Skeletal muscle tissue (tissue), 4 donors: Measurements from ENCODE around the gene GAGE10. TPM values are rescaled to one million over a fixed set of nuclear protein-coding genes. Genes with fewer than 3 reads are reported as not detected.
"Not testable (repeated sequence)": the region's sequence is repeated elsewhere in the genome, so short reads cannot be mapped to it uniquely, and the experiment has no call there.

ENCODE experiments used
- H3K27ac ChIP-seq: one replicate; pipeline ENCODE4 v1.7.0; 2013; ENCODE audit warnings: mild to moderate bottlenecking, low read depth, low read length, inconsistent platforms
- H3K27me3 ChIP-seq, 3 donors: one replicate each; pipeline ENCODE4 v1.7.0; 2013; ENCODE audit warnings: low read length in 3 of 3; ENCODE audit not compliant: control insufficient read depth in 3 of 3, insufficient read depth in 3 of 3
- H3K36me3 ChIP-seq, 3 donors: one replicate each; pipeline ENCODE4 v1.7.0; 2013; ENCODE audit warnings: low read length in 3 of 3; ENCODE audit not compliant: control insufficient read depth in 3 of 3, insufficient read depth in 3 of 3
- H3K4me1 ChIP-seq, 3 donors: one replicate each; pipeline ENCODE4 v1.7.0; 2013; ENCODE audit warnings: low read length in 3 of 3, mild to moderate bottlenecking in 3 of 3; ENCODE audit not compliant: control insufficient read depth in 3 of 3, insufficient read depth in 3 of 3
- H3K4me3 ChIP-seq, 3 donors: one replicate each; pipeline ENCODE4 v1.7.0; 2013; ENCODE audit warnings: low read length in 3 of 3
- H3K9ac ChIP-seq, 3 donors: one replicate each; pipeline ENCODE4 v1.7.0; 2013; ENCODE audit warnings: low read length in 3 of 3, mild to moderate bottlenecking in 3 of 3, moderate library complexity in 2 of 3, low read depth in 1 of 3
- H3K9me3 ChIP-seq, 3 donors: one replicate each; pipeline ENCODE4 v1.7.0; 2013; ENCODE audit warnings: low read length in 3 of 3; ENCODE audit not compliant: control insufficient read depth in 3 of 3
- total RNA-seq: library from RNA; depleted of rRNA; stranded (reverse); fragments of >200 nt; gene quantifications from one replicate; pipeline ENCODE4 v1.2.3, GENCODE V29; 2014
- donor health status: Osteomylitis.

Gene GAGE10
- total RNA-seq, 1 donor from 2014 or later: not detected

- no peak overlapping the region for H3K9ac ChIP-seq
- no peaks in the 10 kb centered on the region for H3K9me3 ChIP-seq
- no peak overlapping the region for H3K4me3 ChIP-seq
- no peaks in the 10 kb centered on the region for H3K27me3 ChIP-seq
- no peaks in the 10 kb centered on the region for H3K36me3 ChIP-seq
- no peak overlapping the region for H3K27ac ChIP-seq
- H3K4me1 ChIP-seq: no peaks in the 10 kb centered on the region
These were observed 12.6 kb downstream of the GAGE10 start for GRCh38 chrX:49316085-49316484.

GRCh38 chrX:49321737-49322136 is 18.3 kb downstream of the GAGE10 start, which contains the start of gene GAGE12J:
TSS of gene GAGE12J (plus strand) at chrX:49322037. CDS start at chrX:49323194, 1,157 bp downstream.
- H3K27me3 ChIP-seq, H3K9ac ChIP-seq, H3K4me1 ChIP-seq, H3K4me3 ChIP-seq, H3K27ac ChIP-seq, H3K36me3 ChIP-seq, H3K9me3 ChIP-seq: not testable (repeated sequence)

- H3K4me3 ChIP-seq, H3K36me3 ChIP-seq, H3K27ac ChIP-seq, H3K4me1 ChIP-seq, H3K27me3 ChIP-seq, H3K9ac ChIP-seq, H3K9me3 ChIP-seq: not testable (repeated sequence)
These were observed 18.8 kb downstream of the GAGE10 start for GRCh38 chrX:49322266-49322665.

GRCh38 chrX:49323735-49324134 is 20.3 kb downstream of the GAGE10 start:
- not testable (repeated sequence) for H3K4me1 ChIP-seq, H3K27me3 ChIP-seq, H3K9me3 ChIP-seq, H3K27ac ChIP-seq, H3K4me3 ChIP-seq, H3K9ac ChIP-seq, H3K36me3 ChIP-seq

GRCh38 chrX:49330421-49330820 is 27.0 kb downstream of the GAGE10 start:
- H3K9ac ChIP-seq, H3K4me3 ChIP-seq, H3K4me1 ChIP-seq, H3K36me3 ChIP-seq, H3K27me3 ChIP-seq, H3K27ac ChIP-seq, H3K9me3 ChIP-seq: not testable (repeated sequence)

- not testable (repeated sequence) for H3K27me3 ChIP-seq, H3K36me3 ChIP-seq, H3K4me1 ChIP-seq, H3K27ac ChIP-seq, H3K4me3 ChIP-seq, H3K9ac ChIP-seq, H3K9me3 ChIP-seq
These were observed 27.8 kb downstream of the GAGE10 start, which contains the start of gene GAGE13 for GRCh38 chrX:49331282-49331681. TSS of gene GAGE13 (plus strand) at chrX:49331582. CDS start at chrX:49332738, 1,156 bp downstream.

GRCh38 chrX:49331841-49332240 is 28.4 kb downstream of the GAGE10 start:
- H3K4me3 ChIP-seq, H3K27ac ChIP-seq, H3K36me3 ChIP-seq, H3K9ac ChIP-seq, H3K9me3 ChIP-seq, H3K4me1 ChIP-seq, H3K27me3 ChIP-seq: not testable (repeated sequence)

GRCh38 chrX:49341449-49341848 is 38.0 kb downstream of the GAGE10 start:
- H3K27me3 ChIP-seq, H3K9ac ChIP-seq, H3K36me3 ChIP-seq, H3K9me3 ChIP-seq, H3K27ac ChIP-seq, H3K4me3 ChIP-seq, H3K4me1 ChIP-seq: not testable (repeated sequence)

GRCh38 chrX:49344496-49345175 is 41.2 kb downstream of the GAGE10 start:
- H3K27me3 ChIP-seq, H3K4me3 ChIP-seq, H3K27ac ChIP-seq, H3K9ac ChIP-seq, H3K36me3 ChIP-seq, H3K4me1 ChIP-seq, H3K9me3 ChIP-seq: not testable (repeated sequence)

- H3K27ac ChIP-seq, H3K4me3 ChIP-seq, H3K9ac ChIP-seq, H3K27me3 ChIP-seq, H3K4me1 ChIP-seq, H3K9me3 ChIP-seq, H3K36me3 ChIP-seq: not testable (repeated sequence)
These were observed 42.0 kb downstream of the GAGE10 start for GRCh38 chrX:49345402-49345801.

- H3K27ac ChIP-seq, H3K9me3 ChIP-seq, H3K4me1 ChIP-seq, H3K27me3 ChIP-seq, H3K4me3 ChIP-seq, H3K9ac ChIP-seq, H3K36me3 ChIP-seq: not testable (repeated sequence)
These were observed 42.7 kb downstream of the GAGE10 start for GRCh38 chrX:49346150-49346549.
